ENCODE measurements around the gene BCL6.
"Not testable (repeated sequence)": the region's sequence is repeated elsewhere in the genome, so short reads cannot be mapped to it uniquely, and the experiment has no call there.

BCL6 gene

GRCh38 chr3:187713504-187713903, 31.8 kb downstream of the BCL6 start:
- DNase-seq = peak in 2 of 5 experiments; percentile 34 to 78

GRCh38 chr3:187709155-187709554, 36.1 kb downstream of the BCL6 start:
- DNase-seq = no peak

- no peak for DNase-seq
Observed at GRCh38 chr3:187708696-187709095, 36.6 kb downstream of the BCL6 start.

GRCh38 chr3:187706971-187707370, 38.3 kb downstream of the BCL6 start:
- no peak for DNase-seq

- no peak for DNase-seq
Observed at GRCh38 chr3:187705164-187705563, 40.1 kb downstream of the BCL6 start.

- no peak for DNase-seq
Observed at GRCh38 chr3:187702507-187703033, 42.7 kb downstream of the BCL6 start, which contains the start of gene RTP2. Gene RTP2 (minus strand): TSS chr3:187702557. CDS start chr3:187702128, 429 bp downstream.

- no peak for DNase-seq
Observed at GRCh38 chr3:187700249-187700648, 45.0 kb downstream of the BCL6 start.

- no peak for DNase-seq
Observed at GRCh38 chr3:187698499-187699399, 46.5 kb downstream of the BCL6 start.

GRCh38 chr3:187696021-187696420, 49.2 kb downstream of the BCL6 start:
- no peak for DNase-seq

- no peak for DNase-seq
Observed at GRCh38 chr3:187695449-187695848, 49.8 kb downstream of the BCL6 start.

GRCh38 chr3:187694801-187695200, 50.5 kb downstream of the BCL6 start:
- no peak for DNase-seq

GRCh38 chr3:187693431-187693830, 51.8 kb downstream of the BCL6 start:
- DNase-seq = no peak

GRCh38 chr3:187689984-187690383, 55.3 kb downstream of the BCL6 start:
- no peak for DNase-seq

- no peak for DNase-seq
Observed at GRCh38 chr3:187686621-187687273, 58.5 kb downstream of the BCL6 start.

GRCh38 chr3:187685948-187686347, 59.3 kb downstream of the BCL6 start:
- DNase-seq = no peak

GRCh38 chr3:187684880-187685279, 60.4 kb downstream of the BCL6 start:
- peak in 1 of 5 experiments; percentile 52 for DNase-seq

GRCh38 chr3:187684444-187684843, 60.8 kb downstream of the BCL6 start:
- DNase-seq = no peak

- not testable (repeated sequence) for DNase-seq
Observed at GRCh38 chr3:187681756-187682155, 63.5 kb downstream of the BCL6 start.

GRCh38 chr3:187679638-187680396, 65.5 kb downstream of the BCL6 start:
- DNase-seq = peak in 4 of 5 experiments; percentile 16 to 50 (median 46)

GRCh38 chr3:187678726-187679268, 66.5 kb downstream of the BCL6 start:
- DNase-seq = peak in 1 of 5 experiments; percentile 38

GRCh38 chr3:187677604-187678003, 67.7 kb downstream of the BCL6 start:
- DNase-seq = no peak

GRCh38 chr3:187673012-187673411, 72.3 kb downstream of the BCL6 start:
- no peak for DNase-seq

Measured in T-helper 2 cell (primary cell).